ENCODE data around the gene ANKRD7. TPM values are rescaled to one million over a fixed set of nuclear protein-coding genes. Genes with fewer than 3 reads are reported as not detected.

The ANKRD7 gene
- total RNA-seq, 4 donors from 2014 or later: 0.27 to 1.4 TPM; not detected in 2

- TF ChIP-seq POLR2AphosphoS5 (IDR thresholded peaks at IDR 0.05): no peak
- H3K36me3 ChIP-seq: no peaks in the 10 kb centered on the region
- no peaks in the 10 kb centered on the region for H3K27me3 ChIP-seq
- peak overlapping the region; percentile 28 to 58 (median 38) for H3K27ac ChIP-seq
- in situ Hi-C loops (cut with MboI; ENCODE audit: low pct_ligation_motif_present in 1 of 4, low pct_unique_long_range_greater_than_20kb in 1 of 4, low sequenced_read_pairs in 3 of 4) (loop anchor here in 1 of 4 donors (25.0 kb wide), 1 partner anchor 1002 kb away; no protein-coding TSS in a partner anchor), intact Hi-C loops (cut with DNase I; ENCODE audit: low total_unique reads) (no loop called here)
- WGBS, 2 donors (ENCODE audit: low coverage in 1 of 2): 58 to 60% methylated on average over 8 to 49 of the region's 49 CpGs
- peak; percentile 62 for DNase-seq
- H3K4me3 ChIP-seq: peak overlapping the region; percentile 13 to 60 (median 35)
- no peaks in the 10 kb centered on the region for H3K9me3 ChIP-seq
- H3K4me1 ChIP-seq: peaks cover 0 to 8% (median 0%) of the 10 kb centered on the region in 4 donors
Measured at GRCh38 chr7:118214051-118214832, 10.3 kb upstream of the ANKRD7 start.

- Histone ChIP-seq H3K9me3 (no peaks in the 10 kb centered on the region), H3K36me3 (no peaks in the 10 kb centered on the region), H3K4me3 (peak overlapping the region; percentile 13 to 60 (median 35)), H3K4me1 (peaks cover 0 to 8% (median 0%) of the 10 kb centered on the region in 4 donors), H3K27me3 (no peaks in the 10 kb centered on the region), H3K27ac (peak overlapping the region; percentile 28 to 58 (median 38))
- intact Hi-C loops (cut with DNase I; ENCODE audit: low total_unique reads): no loop called here
- DNase-seq: no peak
- WGBS, 2 donors (ENCODE audit: low coverage in 1 of 2): 63 to 67% methylated on average over 2 to 3 of the region's 3 CpGs
- in situ Hi-C loops (cut with MboI; ENCODE audit: low pct_ligation_motif_present in 1 of 4, low pct_unique_long_range_greater_than_20kb in 1 of 4, low sequenced_read_pairs in 3 of 4): loop anchor here in 1 of 4 donors (25.0 kb wide), 1 partner anchor 1003 kb away; no protein-coding TSS in a partner anchor
- TF ChIP-seq POLR2A (IDR thresholded peaks at IDR 0.05) (no peak), EP300 (IDR thresholded peaks at IDR 0.05; ENCODE audit: low read depth) (no peak), CTCF (IDR thresholded peaks at IDR 0.05) (no peak), POLR2AphosphoS5 (IDR thresholded peaks at IDR 0.05) (no peak)
Measured at GRCh38 chr7:118214833-118215182, 9.7 kb upstream of the ANKRD7 start.

- Histone ChIP-seq H3K9me3 (no peaks in the 10 kb centered on the region), H3K36me3 (no peaks in the 10 kb centered on the region), H3K27me3 (no peaks in the 10 kb centered on the region), H3K4me1 (peaks cover 0 to 8% (median 0%) of the 10 kb centered on the region in 4 donors), H3K4me3 (no peak overlapping the region), H3K27ac (no peak overlapping the region)
- no peak for DNase-seq
- intact Hi-C loops (cut with DNase I; ENCODE audit: low total_unique reads) (no loop called here), in situ Hi-C loops (cut with MboI; ENCODE audit: low pct_ligation_motif_present in 1 of 4, low pct_unique_long_range_greater_than_20kb in 1 of 4, low sequenced_read_pairs in 3 of 4) (loop anchor here in 1 of 4 donors (25.0 kb wide), 1 partner anchor 1005 kb away; no protein-coding TSS in a partner anchor)
- TF ChIP-seq POLR2AphosphoS5 (IDR thresholded peaks at IDR 0.05): no peak
- no peak for TF ChIP-seq POLR2A (IDR thresholded peaks at IDR 0.05)
- TF ChIP-seq EP300 (IDR thresholded peaks at IDR 0.05; ENCODE audit: low read depth): no peak
- WGBS, 2 donors (ENCODE audit: low coverage in 1 of 2): 26 to 50% methylated on average over 1 of the region's 1 CpG
Measured at GRCh38 chr7:118217210-118217619, 7.3 kb upstream of the ANKRD7 start.

GRCh38 chr7:118218413-118219156, 5.9 kb upstream of the ANKRD7 start:
- no peak overlapping the region for H3K4me3 ChIP-seq
- WGBS, 2 donors (ENCODE audit: low coverage in 1 of 2): 69 to 76% methylated on average over 7 to 8 of the region's 8 CpGs
- in situ Hi-C loops (cut with MboI; ENCODE audit: low pct_ligation_motif_present in 1 of 4, low pct_unique_long_range_greater_than_20kb in 1 of 4, low sequenced_read_pairs in 3 of 4) (loop anchor here in 1 of 4 donors (25.0 kb wide), 1 partner anchor 1006 kb away; no protein-coding TSS in a partner anchor), intact Hi-C loops (cut with DNase I; ENCODE audit: low total_unique reads) (no loop called here)
- TF ChIP-seq POLR2AphosphoS5 (IDR thresholded peaks at IDR 0.05): no peak
- TF ChIP-seq POLR2A (IDR thresholded peaks at IDR 0.05): no peak
- TF ChIP-seq CTCF (IDR thresholded peaks at IDR 0.05): no peak
- TF ChIP-seq EP300 (IDR thresholded peaks at IDR 0.05; ENCODE audit: low read depth): no peak
- DNase-seq: no peak
- H3K36me3 ChIP-seq: no peaks in the 10 kb centered on the region
- peaks cover 0 to 7% (median 0%) of the 10 kb centered on the region in 4 donors for H3K4me1 ChIP-seq
- H3K27me3 ChIP-seq: no peaks in the 10 kb centered on the region
- H3K9me3 ChIP-seq: no peaks in the 10 kb centered on the region
- H3K27ac ChIP-seq: no peak overlapping the region

GRCh38 chr7:118219157-118219512, 5.4 kb upstream of the ANKRD7 start:
- Histone ChIP-seq H3K27me3 (no peaks in the 10 kb centered on the region), H3K4me1 (peaks cover 0 to 1% (median 0%) of the 10 kb centered on the region in 4 donors), H3K9me3 (no peaks in the 10 kb centered on the region), H3K36me3 (no peaks in the 10 kb centered on the region), H3K4me3 (no peak overlapping the region), H3K27ac (no peak overlapping the region)
- TF ChIP-seq EP300 (IDR thresholded peaks at IDR 0.05; ENCODE audit: low read depth) (no peak), CTCF (IDR thresholded peaks at IDR 0.05) (no peak), POLR2A (IDR thresholded peaks at IDR 0.05) (no peak), POLR2AphosphoS5 (IDR thresholded peaks at IDR 0.05) (no peak)
- intact Hi-C loops (cut with DNase I; ENCODE audit: low total_unique reads) (no loop called here), in situ Hi-C loops (cut with MboI; ENCODE audit: low pct_ligation_motif_present in 1 of 4, low pct_unique_long_range_greater_than_20kb in 1 of 4, low sequenced_read_pairs in 3 of 4) (loop anchor here in 1 of 4 donors (25.0 kb wide), 1 partner anchor 1007 kb away; no protein-coding TSS in a partner anchor)
- DNase-seq: no peak
- WGBS, 2 donors (ENCODE audit: low coverage in 1 of 2): 92 to 93% methylated on average over 3 of the region's 3 CpGs
